Bone marrow (tissue), 2 donors: Measurements from ENCODE around the gene DUSP9.
"Not testable (repeated sequence)": the region's sequence is repeated elsewhere in the genome, so short reads cannot be mapped to it uniquely, and the experiment has no call there.

Source experiments
- DNase-seq, 2 donors: peaks; one replicate each; lab custom pipeline; 2025; lab: John Stamatoyannopoulos, UW

Gene DUSP9

GRCh38 chrX:153691032-153691827, 44.2 kb downstream of the DUSP9 start:
- DNase-seq, result not testable (repeated sequence)

GRCh38 chrX:153692003-153692402, 45.0 kb downstream of the DUSP9 start:
- no peak for DNase-seq

- DNase-seq, result no peak
Observed at GRCh38 chrX:153692611-153693156, 45.7 kb downstream of the DUSP9 start.

DNA sequence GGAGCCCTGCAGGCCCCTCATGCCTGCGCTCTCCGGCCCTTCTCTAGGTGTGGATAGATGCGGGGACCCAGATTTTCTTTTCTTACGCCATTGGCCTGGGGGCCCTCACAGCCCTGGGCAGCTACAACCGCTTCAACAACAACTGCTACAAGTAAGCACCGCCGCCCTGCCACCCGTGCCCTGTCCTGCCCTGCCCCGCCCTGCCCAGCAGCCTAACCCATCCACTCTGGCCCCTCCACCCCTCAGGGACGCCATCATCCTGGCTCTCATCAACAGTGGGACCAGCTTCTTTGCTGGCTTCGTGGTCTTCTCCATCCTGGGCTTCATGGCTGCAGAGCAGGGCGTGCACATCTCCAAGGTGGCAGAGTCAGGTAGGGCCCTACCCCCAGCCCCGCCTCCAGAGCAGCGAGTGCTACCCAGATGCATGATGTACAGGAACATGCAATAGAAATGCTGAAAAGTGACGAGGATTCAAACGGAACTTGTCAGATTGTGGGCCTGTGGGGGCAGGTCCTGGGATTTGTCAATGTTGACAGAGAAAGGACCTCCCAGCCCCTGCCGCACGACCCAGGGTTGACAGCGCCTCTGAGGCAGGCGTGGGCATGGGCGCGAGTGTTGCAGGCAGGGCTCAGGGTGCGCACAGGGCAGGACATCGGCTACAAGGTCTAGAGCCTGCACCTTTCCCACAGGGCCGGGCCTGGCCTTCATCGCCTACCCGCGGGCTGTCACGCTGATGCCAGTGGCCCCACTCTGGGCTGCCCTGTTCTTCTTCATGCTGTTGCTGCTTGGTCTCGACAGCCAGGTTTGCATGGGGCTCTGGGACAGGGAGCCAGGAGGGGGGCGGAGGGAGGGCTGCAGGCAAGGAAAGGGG, 46.4 kb downstream of the DUSP9 start:
- DNase-seq, result no peak

- not testable (repeated sequence) for DNase-seq
Observed at GRCh38 chrX:153694256-153694655, 47.3 kb downstream of the DUSP9 start.

DNA sequence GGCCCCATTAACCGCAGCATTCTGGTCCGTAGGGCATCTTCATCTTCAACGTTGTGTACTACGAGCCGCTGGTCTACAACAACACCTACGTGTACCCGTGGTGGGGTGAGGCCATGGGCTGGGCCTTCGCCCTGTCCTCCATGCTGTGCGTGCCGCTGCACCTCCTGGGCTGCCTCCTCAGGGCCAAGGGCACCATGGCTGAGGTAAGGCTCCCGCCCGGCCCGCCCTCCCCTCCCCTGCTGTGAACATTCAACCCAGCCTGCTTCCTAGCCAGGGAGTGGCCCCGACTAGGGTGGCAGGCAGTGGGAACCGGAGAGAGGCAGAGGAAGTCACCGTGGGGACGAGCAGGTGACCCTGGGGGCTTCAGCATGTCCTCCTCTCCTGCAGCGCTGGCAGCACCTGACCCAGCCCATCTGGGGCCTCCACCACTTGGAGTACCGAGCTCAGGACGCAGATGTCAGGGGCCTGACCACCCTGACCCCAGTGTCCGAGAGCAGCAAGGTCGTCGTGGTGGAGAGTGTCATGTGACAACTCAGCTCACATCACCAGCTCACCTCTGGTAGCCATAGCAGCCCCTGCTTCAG, 47.8 kb downstream of the DUSP9 start:
- DNase-seq, result no peak

DNA sequence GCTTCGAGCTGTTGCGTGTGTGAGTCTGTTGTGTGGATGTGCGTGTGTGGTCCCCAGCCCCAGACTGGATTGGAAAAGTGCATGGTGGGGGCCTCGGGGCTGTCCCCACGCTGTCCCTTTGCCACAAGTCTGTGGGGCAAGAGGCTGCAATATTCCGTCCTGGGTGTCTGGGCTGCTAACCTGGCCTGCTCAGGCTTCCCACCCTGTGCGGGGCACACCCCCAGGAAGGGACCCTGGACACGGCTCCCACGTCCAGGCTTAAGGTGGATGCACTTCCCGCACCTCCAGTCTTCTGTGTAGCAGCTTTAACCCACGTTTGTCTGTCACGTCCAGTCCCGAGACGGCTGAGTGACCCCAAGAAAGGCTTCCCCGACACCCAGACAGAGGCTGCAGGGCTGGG, 49.1 kb downstream of the DUSP9 start:
- no peak for DNase-seq

GRCh38 chrX:153696538-153696937, 49.5 kb downstream of the DUSP9 start:
- not testable (repeated sequence) for DNase-seq

- DNase-seq, result not testable (repeated sequence)
Observed at GRCh38 chrX:153696986-153697722, 50.2 kb downstream of the DUSP9 start.

- DNase-seq, result no peak
Observed at GRCh38 chrX:153697924-153698865, 51.2 kb downstream of the DUSP9 start.

DNA sequence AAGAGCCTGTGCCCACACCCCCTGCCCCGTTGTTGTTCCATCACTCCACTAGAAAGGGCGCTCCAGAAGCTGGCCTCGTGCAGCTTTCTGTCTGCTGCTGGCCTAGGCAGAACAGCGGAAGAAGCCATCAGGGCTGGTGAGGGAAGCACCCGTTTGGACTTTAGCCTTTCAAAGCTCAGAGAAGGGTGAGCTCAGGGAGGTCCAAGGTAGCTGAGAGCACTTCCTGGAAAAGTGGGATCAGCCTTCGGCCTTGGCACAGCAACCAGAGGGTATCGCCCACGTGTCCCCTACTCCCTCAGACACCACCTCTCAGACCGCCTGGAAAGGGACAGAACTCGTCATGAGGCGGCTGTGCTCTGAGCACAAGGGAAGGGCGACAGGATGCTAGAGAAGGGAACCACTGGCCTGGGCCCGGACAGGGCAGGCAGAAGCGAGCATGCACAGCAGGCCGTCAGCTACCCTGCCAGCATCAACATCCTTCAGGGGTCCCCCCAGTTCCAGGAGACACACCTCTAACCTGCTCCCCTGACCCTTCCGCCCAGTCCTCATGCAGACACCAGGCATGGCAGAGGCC, 52.3 kb downstream of the DUSP9 start:
- not testable (repeated sequence) for DNase-seq

DNA sequence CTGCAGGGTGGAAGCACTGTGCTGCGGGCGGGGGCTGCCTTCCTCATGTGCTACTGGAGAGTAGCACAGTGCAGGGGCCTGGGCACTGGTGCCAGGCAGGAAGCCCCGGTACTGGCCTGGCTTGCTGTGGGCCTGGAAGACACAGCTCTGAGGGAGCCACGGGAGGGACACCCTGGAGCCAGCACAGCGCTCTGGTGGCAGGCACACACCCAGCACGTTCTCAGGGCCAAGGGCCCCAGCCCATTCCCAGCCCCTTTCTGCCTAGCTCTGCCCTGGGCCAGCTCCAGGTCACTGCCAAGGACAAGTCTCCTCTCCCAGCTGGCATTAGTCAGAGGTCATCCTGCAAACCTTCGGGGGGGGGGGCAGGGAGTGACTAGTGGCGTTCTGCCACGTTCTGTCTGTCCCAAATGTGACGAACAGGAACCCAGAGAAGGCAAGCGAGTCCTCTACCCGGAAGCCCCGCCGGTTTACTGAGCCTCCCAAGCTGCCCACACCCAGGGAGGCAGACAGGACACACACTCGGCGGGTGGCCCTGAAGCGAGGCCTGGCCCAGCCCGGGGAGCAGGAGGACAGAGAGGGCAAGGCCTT, 52.9 kb downstream of the DUSP9 start:
- not testable (repeated sequence) for DNase-seq

GRCh38 chrX:153700376-153700945, 53.5 kb downstream of the DUSP9 start:
- no peak for DNase-seq
